ENCODE results near the gene RARA.

RARA gene

GRCh38 chr17:40345994-40346764 is 37.2 kb downstream of the RARA start:
- no peak for DNase-seq (ENCODE audit: low spot score)

GRCh38 chr17:40346765-40347158 is 37.8 kb downstream of the RARA start:
- DNase-seq (ENCODE audit: low spot score), result no peak

- DNase-seq (ENCODE audit: low spot score), result peak; percentile 88
Observed at GRCh38 chr17:40347319-40348135, 38.5 kb downstream of the RARA start.

GRCh38 chr17:40348136-40348504 is 39.1 kb downstream of the RARA start:
- no peak for DNase-seq (ENCODE audit: low spot score)

- DNase-seq (ENCODE audit: low spot score), result peak; percentile 69
Observed at GRCh38 chr17:40348562-40349476, 39.8 kb downstream of the RARA start.

GRCh38 chr17:40349477-40349894 is 40.5 kb downstream of the RARA start:
- DNase-seq (ENCODE audit: low spot score), result no peak

- no peak for DNase-seq (ENCODE audit: low spot score)
Observed at GRCh38 chr17:40349895-40350688, 41.1 kb downstream of the RARA start.

GRCh38 chr17:40350689-40351358 is 41.8 kb downstream of the RARA start:
- peak; percentile 69 for DNase-seq (ENCODE audit: low spot score)

- no peak for DNase-seq (ENCODE audit: low spot score)
Observed at GRCh38 chr17:40351359-40352236, 42.6 kb downstream of the RARA start.

GRCh38 chr17:40352237-40352778 is 43.3 kb downstream of the RARA start:
- no peak for DNase-seq (ENCODE audit: low spot score)

- no peak for DNase-seq (ENCODE audit: low spot score)
Observed at GRCh38 chr17:40352779-40353394, 43.9 kb downstream of the RARA start.

GRCh38 chr17:40354221-40355122 is 45.5 kb downstream of the RARA start:
- DNase-seq (ENCODE audit: low spot score), result no peak

- peak; percentile 42 for DNase-seq (ENCODE audit: low spot score)
Observed at GRCh38 chr17:40355123-40355803, 46.3 kb downstream of the RARA start.

- DNase-seq (ENCODE audit: low spot score), result no peak
Observed at GRCh38 chr17:40355804-40356758, 47.1 kb downstream of the RARA start.

- no peak for DNase-seq (ENCODE audit: low spot score)
Observed at GRCh38 chr17:40356990-40357881, 48.3 kb downstream of the RARA start.

Measured in putamen (tissue), 1 donor.